GM23338 (cell line): ENCODE results near the gene PKHD1. TPM values are rescaled to one million over a fixed set of nuclear protein-coding genes. Genes with fewer than 3 reads are reported as not detected.

Experiments
- ATAC-seq: fragments of 200-7000 bp; cut with Tn5 transposase; 3 replicates; pipeline ENCODE4 v1.9.1; 2020
- DNase-seq: peaks from one replicate; pipeline ENCODE4 v3.0.0-alpha.2; 2015; ENCODE audit warnings: low spot score
- H2AFZ ChIP-seq: fragments of 200-600 bp; sonication (generic); 2 replicates; pipeline ENCODE4 v1.8.0; 2016; ENCODE audit warnings: antibody characterized with exemption, mild to moderate bottlenecking, moderate library complexity
- H3F3A ChIP-seq: fragments of 200-600 bp; sonication (generic); replicated peaks from 2 replicates; pipeline ENCODE4 v1.8.0; 2017; ENCODE audit warnings: antibody characterized with exemption, mixed run types, low read depth
- H3K27ac ChIP-seq: fragments of 200-600 bp; sonication (generic); 2 replicates; pipeline ENCODE4 v1.6.1; 2016; ENCODE audit warnings: low read depth
- H3K27me3 ChIP-seq: fragments of 200-600 bp; sonication (generic); 2 replicates; pipeline ENCODE4 v1.8.0; 2016; ENCODE audit warnings: mild to moderate bottlenecking, mixed run types, moderate library complexity; ENCODE audit not compliant: insufficient read depth
- H3K36me3 ChIP-seq: fragments of 200-600 bp; sonication (generic); 2 replicates; pipeline ENCODE4 v1.8.0; 2016; ENCODE audit warnings: mild to moderate bottlenecking; ENCODE audit not compliant: insufficient read depth
- H3K4me1 ChIP-seq: fragments of 200-600 bp; sonication (generic); 2 replicates; pipeline ENCODE4 v1.8.0; 2016; ENCODE audit warnings: mild to moderate bottlenecking, moderate library complexity; ENCODE audit not compliant: insufficient read depth
- H3K4me2 ChIP-seq: fragments of 200-600 bp; sonication (generic); 2 replicates; pipeline ENCODE4 v1.7.1; 2017; ENCODE audit warnings: mixed run types
- H3K4me3 ChIP-seq: fragments of 200-600 bp; sonication (generic); 2 replicates; pipeline ENCODE4 v1.6.1; 2016; ENCODE audit warnings: mixed run types
- H3K79me2 ChIP-seq: fragments of 200-600 bp; sonication (generic); replicated peaks from 2 replicates; pipeline ENCODE4 v1.8.0; 2017; ENCODE audit warnings: mild to moderate bottlenecking; ENCODE audit not compliant: insufficient read depth
- H3K9me2 ChIP-seq: fragments of 200-600 bp; sonication (generic); 2 replicates; pipeline ENCODE4 v1.8.0; 2017; ENCODE audit not compliant: insufficient read depth
- H4K20me1 ChIP-seq: fragments of 200-600 bp; sonication (generic); replicated peaks from 2 replicates; pipeline ENCODE4 v1.8.0; 2017; ENCODE audit warnings: mild to moderate bottlenecking; ENCODE audit not compliant: insufficient read depth
- H3K27ac Mint-ChIP-seq: 2 replicates; pipeline ENCODE4 v1.8.0; 2020; ENCODE audit warnings: inconsistent platforms, mild to moderate bottlenecking, moderate library complexity, mixed read lengths
- H3K27me3 Mint-ChIP-seq: 3 replicates; pipeline ENCODE4 v1.8.0; 2022; ENCODE audit warnings: low read depth, mild to moderate bottlenecking, moderate library complexity, mixed read lengths, inconsistent platforms; ENCODE audit not compliant: insufficient read depth, poor library complexity
- H3K36me3 Mint-ChIP-seq: 3 replicates; pipeline ENCODE4 v1.8.0; 2021; ENCODE audit warnings: low read depth, mild to moderate bottlenecking, inconsistent platforms, moderate library complexity, mixed read lengths
- H3K4me1 Mint-ChIP-seq: 3 replicates; pipeline ENCODE4 v1.8.0; 2020; ENCODE audit warnings: mild to moderate bottlenecking, inconsistent platforms, mixed read lengths
- H3K4me3 Mint-ChIP-seq: 3 replicates; pipeline ENCODE4 v1.8.0; 2021; ENCODE audit warnings: moderate library complexity, mild to moderate bottlenecking, inconsistent platforms, mixed read lengths
- H3K9me3 Mint-ChIP-seq: 3 replicates; pipeline ENCODE4 v1.8.0; 2020; ENCODE audit warnings: moderate library complexity, mild to moderate bottlenecking, inconsistent platforms, mixed read lengths
- CREB1 ChIP-seq: fragments of 250-450 bp; sonication (Bioruptor Pico); IDR thresholded peaks from 2 replicates; pipeline ENCODE4 v1.5.0; 2020; ENCODE audit warnings: low read depth, mild to moderate bottlenecking, moderate library complexity
- CTCF ChIP-seq, 2 experiments: fragments of 200-600 bp in 1 of 2; sonication (generic) in 1 of 2; conservative IDR thresholded peaks; 2 replicates each; pipeline versions ENCODE4 v1.5.1 to v1.6.1; 2016 to 2017; ENCODE audit warnings: antibody characterized with exemption in 2 of 2, low read depth in 2 of 2, mild to moderate bottlenecking in 2 of 2, moderate library complexity in 1 of 2
- ETS1 ChIP-seq: IDR thresholded peaks from 2 replicates; pipeline ENCODE4 v1.6.1; 2016; ENCODE audit warnings: antibody characterized with exemption
- EZH2 ChIP-seq: fragments of 200-600 bp; sonication (generic); IDR thresholded peaks from one replicate; pipeline ENCODE4 v1.8.0; 2017; ENCODE audit warnings: antibody characterized with exemption, mild to moderate bottlenecking, low read depth; ENCODE audit not compliant: unreplicated experiment
- NANOG ChIP-seq: IDR thresholded peaks from 2 replicates; pipeline ENCODE4 v1.6.1; 2016; ENCODE audit warnings: antibody characterized with exemption, borderline replicate concordance
- POLR2AphosphoS5 ChIP-seq: IDR thresholded peaks from 2 replicates; pipeline ENCODE4 v1.6.1; 2016; ENCODE audit warnings: antibody characterized with exemption, low read depth
- STAT1 ChIP-seq: IDR thresholded peaks from one replicate; pipeline ENCODE4 v1.6.1; 2016; ENCODE audit warnings: antibody characterized with exemption; ENCODE audit not compliant: unreplicated experiment
- ZNF331 ChIP-seq: fragments of 250-450 bp; sonication (Bioruptor Pico); IDR thresholded peaks from 2 replicates; pipeline ENCODE4 v1.5.0; 2020; ENCODE audit warnings: low read depth, mild to moderate bottlenecking, moderate library complexity
- ZNF462 ChIP-seq: fragments of 250-450 bp; sonication (Bioruptor Pico); IDR thresholded peaks from 2 replicates; pipeline ENCODE4 v1.5.0; 2020; ENCODE audit warnings: mild to moderate bottlenecking, moderate library complexity
- polyA plus RNA-seq: library from polyadenylated mRNA; unstranded; fragments of >200 nt; fragmentation: Nextera tagmentation; extraction: Ambion mirVana; gene quantifications from 2 replicates; pipeline ENCODE4 v1.2.1, GENCODE V29; 2016
- total RNA-seq: library from RNA; depleted of rRNA; stranded (reverse); fragments of >200 nt; shearing (Covaris generic); gene quantifications from 2 replicates; pipeline ENCODE4 v1.2.3, GENCODE V29; 2014

The PKHD1 gene
- total and polyA plus RNA-seq, 2 experiments from 2014 or later, result 0.03 to 0.07 TPM

- no peaks in the 10 kb centered on the region for H3K9me3 Mint-ChIP-seq
- no peaks in the 10 kb centered on the region for H3K27me3 Mint-ChIP-seq
- TF ChIP-seq NANOG, result no peak
- no peak for TF ChIP-seq ZNF462 (CRISPR knock-in tag)
- TF ChIP-seq STAT1, result no peak
- TF ChIP-seq ZNF331 (CRISPR knock-in tag), result no peak
- no peak for TF ChIP-seq EZH2
- no peak for TF ChIP-seq CTCF (conservative IDR thresholded peaks at IDR 0.05; ENCODE audit: low read depth in 2 of 2)
- no peak for TF ChIP-seq ETS1
- TF ChIP-seq CREB1 (CRISPR knock-in tag), result no peak
- TF ChIP-seq POLR2AphosphoS5, result no peak
- Histone ChIP-seq H3K4me1 (no peaks in the 10 kb centered on the region), H3K4me3 (no peak overlapping the region), H4K20me1 (no peaks in the 10 kb centered on the region), H2AFZ (no peak overlapping the region), H3K9me2 (no peaks in the 10 kb centered on the region), H3K79me2 (no peaks in the 10 kb centered on the region), H3K27me3 (no peaks in the 10 kb centered on the region), H3K4me2 (no peak overlapping the region), H3K36me3 (no peaks in the 10 kb centered on the region), H3F3A (no peaks in the 10 kb centered on the region), H3K27ac (no peak overlapping the region)
- no peak overlapping the region for H3K27ac Mint-ChIP-seq
- no peaks in the 10 kb centered on the region for H3K4me1 Mint-ChIP-seq
- ATAC-seq, result no peak
- no peaks in the 10 kb centered on the region for H3K36me3 Mint-ChIP-seq
- H3K4me3 Mint-ChIP-seq, result no peak overlapping the region
- DNase-seq, result no peak
These were observed 134.2 kb downstream of the PKHD1 start for GRCh38 chr6:51953246-51953645.
